HepG2 (cell line): ENCODE results near the gene ATP11A. TPM values are rescaled to one million over a fixed set of nuclear protein-coding genes. Genes with fewer than 3 reads are reported as not detected.
A peak's percentile ranks its signal among the peaks of the same experiment; 100 is the strongest.

Experiments used
- ATAC-seq: fragments of 200-7000 bp; cut with Tn5 transposase; 3 replicates; pipeline ENCODE4 v1.9.1; 2020; ENCODE audit warnings: mild to moderate bottlenecking, moderate library complexity
- BruUV-seq: library from RNA; stranded (reverse); fragments of 400-500 nt; replicated peaks from 2 replicates; lab custom pipeline; 2021; lab: Mats Ljungman, UMichigan
- CTCF ChIA-PET: fragments of 300-600 bp; formaldehyde crosslinking; extraction: SDS; loops from one replicate; lab custom pipeline; 2021; ENCODE audit warnings: low total read pairs, inconsistent platforms, low intra/inter-chr PET ratio; lab: Yijun Ruan, JAX
- POLR2A ChIA-PET: fragments of 350-600 bp; sonication (Branson Sonifier 250); formaldehyde crosslinking; loops from one replicate; lab custom pipeline; 2020; ENCODE audit warnings: antibody characterized with exemption, inconsistent platforms; lab: Yijun Ruan, JAX
- DNase-seq: peaks from one replicate; pipeline ENCODE4 v3.0.0-alpha.2; 2015; ENCODE audit warnings: low spot score
- FAIRE-seq: peaks from 3 replicates; lab custom pipeline; 2011; peaks lifted over from hg19 to GRCh38; lab: Jason Lieb, UNC
- H2AFZ ChIP-seq: one replicate; pipeline ENCODE4 v1.6.1; 2011; ENCODE audit warnings: low read length, inconsistent platforms
- H3K27ac ChIP-seq: fragments of 300-600 bp; 3 replicates; pipeline ENCODE4 v1.8.0; 2011; ENCODE audit warnings: mixed run types, mild to moderate bottlenecking, mixed read lengths, low read length, inconsistent platforms; ENCODE audit not compliant: insufficient read depth; ENCODE audit errors: extremely low read length
- H3K27me3 ChIP-seq, 2 experiments: fragments of 200-600 bp in 1 of 2; 2 replicates in 1 of 2; 3 replicates in 1 of 2; pipeline versions ENCODE4 v1.6.0 to v1.8.0; 2011; ENCODE audit warnings: low read length in 2 of 2, mild to moderate bottlenecking in 2 of 2, moderate library complexity in 2 of 2, inconsistent platforms in 1 of 2; ENCODE audit not compliant: insufficient read depth in 2 of 2, control insufficient read depth in 1 of 2
- H3K36me3 ChIP-seq, 2 experiments: fragments of 200-600 bp in 1 of 2; replicated peaks in 1 of 2; 2 replicates in 1 of 2; 3 replicates in 1 of 2; pipeline versions ENCODE4 v1.5.1 to v1.8.0; 2011; ENCODE audit warnings: low read length in 2 of 2, inconsistent platforms in 1 of 2; ENCODE audit not compliant: insufficient read depth in 2 of 2, control insufficient read depth in 1 of 2
- H3K4me1 ChIP-seq: 2 replicates; pipeline ENCODE4 v1.5.1; 2012; ENCODE audit warnings: low read length, inconsistent platforms; ENCODE audit not compliant: insufficient read depth
- H3K4me2 ChIP-seq: 2 replicates; pipeline ENCODE4 v1.6.0; 2011; ENCODE audit warnings: low read depth, low read length, inconsistent platforms
- H3K4me3 ChIP-seq, 3 experiments: fragments of 200-600 bp in 1 of 3; sonication (generic), shearing (Covaris generic) in 1 of 3; replicated peaks in 1 of 3; 2 replicates each; pipeline ENCODE4 v1.5.1; 2011 to 2016; ENCODE audit warnings: low read length in 3 of 3, inconsistent platforms in 2 of 3, low read depth in 2 of 3, mild to moderate bottlenecking in 2 of 3, control low read depth in 1 of 3, mixed read lengths in 1 of 3; ENCODE audit not compliant: insufficient read depth in 1 of 3
- H3K79me2 ChIP-seq: one replicate; pipeline ENCODE4 v1.6.1; 2011; ENCODE audit warnings: low read length, inconsistent platforms; ENCODE audit not compliant: insufficient read depth
- H3K9ac ChIP-seq: 2 replicates; pipeline ENCODE4 v1.6.0; 2011; ENCODE audit warnings: mild to moderate bottlenecking, low read depth, low read length, inconsistent platforms; ENCODE audit not compliant: insufficient read depth
- H3K9me3 ChIP-seq: 2 replicates; pipeline ENCODE4 v1.5.1; 2012; ENCODE audit warnings: mild to moderate bottlenecking, low read length
- H4K20me1 ChIP-seq: 2 replicates; pipeline ENCODE4 v1.6.0; 2011; ENCODE audit warnings: inconsistent platforms, mild to moderate bottlenecking, low read length, moderate library complexity; ENCODE audit not compliant: insufficient read depth
- ELF4 ChIP-seq: sonication (generic); formaldehyde crosslinking; IDR thresholded peaks from 2 replicates; pipeline ENCODE4 v1.5.0; 2020; ENCODE audit warnings: missing genetic modification reagents, mild to moderate bottlenecking, moderate library complexity, borderline replicate concordance
- HNRNPL ChIP-seq: fragments of 200-400 bp; formaldehyde crosslinking; IDR thresholded peaks from 2 replicates; pipeline ENCODE4 v1.6.1; 2017; ENCODE audit warnings: mild to moderate bottlenecking, low read depth, low read length
- ISL2 ChIP-seq: sonication (generic); formaldehyde crosslinking; IDR thresholded peaks from 2 replicates; pipeline ENCODE4 v1.5.0; 2020; ENCODE audit warnings: missing genetic modification reagents
- POLR2AphosphoS2 ChIP-seq: IDR thresholded peaks from 2 replicates; pipeline ENCODE4 v1.6.1; 2011; ENCODE audit warnings: low read depth, low read length, improper control_type of control experiment
- RBM22 ChIP-seq: fragments of 200-400 bp; formaldehyde crosslinking; optimal IDR thresholded peaks from 2 replicates; pipeline ENCODE3; 2017; ENCODE audit warnings: mild to moderate bottlenecking, low read length, moderate library complexity
- ZNF672 ChIP-seq: sonication (generic); formaldehyde crosslinking; IDR thresholded peaks from 2 replicates; pipeline ENCODE4 v1.8.1; 2022; ENCODE audit warnings: missing genetic modification reagents
- ZNF839 ChIP-seq: sonication (generic); formaldehyde crosslinking; IDR thresholded peaks from 2 replicates; pipeline ENCODE4 v1.4.0; 2020; ENCODE audit warnings: missing genetic modification reagents, mild to moderate bottlenecking, borderline replicate concordance
- WGBS: methylation state at CpG from one replicate; pipeline ENCODE4 v1.1.6; 2017; ENCODE audit warnings: low lambda C conversion rate; 5-methylcytosine and 5-hydroxymethylcytosine counted together
- in situ Hi-C: cut with HindIII; loops from 2 replicates; pipeline ENCODE4 v1.10.0; 2017; ENCODE audit warnings: low pct_unique_long_range_greater_than_20kb; ENCODE audit not compliant: extremely low pct_ligation_motif_present
- intact Hi-C: fragments of 100-400 bp; cut with micrococcal nuclease; formaldehyde crosslinking; loops from one replicate; pipeline ENCODE4 v1.10.0; 2022; ENCODE audit not compliant: unreplicated experiment
- polyA plus RNA-seq, 8 experiments: library from polyadenylated mRNA; depleted of rRNA in 3 of 8; stranded (reverse) in 7 of 8; unstranded in 1 of 8; fragments of >200 nt; fragmentation: Illumina TruSeq in 4 of 8; extraction: Trizol in 4 of 8; gene quantifications; 2 replicates each; pipeline versions ENCODE4 v1.2.1 to v1.2.3, GENCODE V29; 2011 to 2016; ENCODE audit warnings: low read depth in 4 of 8, missing spikeins in 1 of 8, mixed read lengths in 1 of 8; ENCODE audit not compliant: insufficient read depth in 1 of 8
- total RNA-seq, 5 experiments: library from RNA; depleted of rRNA; stranded (reverse); fragments of >200 nt; fragmentation: Illumina TruSeq; extraction: Trizol; gene quantifications; 2 replicates each; pipeline ENCODE4 v1.2.3, GENCODE V29; 2016; ENCODE audit warnings: low read depth in 1 of 5

The ATP11A gene
- total and polyA plus RNA-seq, 2 of the 13 experiments (the other 11 are each of a cell fraction or from before 2014, with no cell fraction given) = 18.4 to 20.1 TPM

GRCh38 chr13:112764028-112764427, 74.2 kb downstream of the ATP11A start:
- no peak overlapping the region for H3K4me3 ChIP-seq
- intact Hi-C loops (no loop called here), in situ Hi-C loops (no loop called here)
- no peak overlapping the region for H3K27ac ChIP-seq
- DNase-seq = no peak
- TF ChIP-seq ZNF672 (no peak), ZNF839 (no peak), HNRNPL (no peak), ELF4 (CRISPR knock-in tag) (no peak), ISL2 (CRISPR knock-in tag) (no peak)
- peaks cover 14 to 30% of the 10 kb centered on the region in 2 experiments; a peak in 4 of 5 replicates for H3K36me3 ChIP-seq
- no peak overlapping the region for H3K4me2 ChIP-seq
- H4K20me1 ChIP-seq = peaks cover 47% of the 10 kb centered on the region
- no peak overlapping the region for H3K9ac ChIP-seq
- BruUV-seq = no TSS peak
- H3K79me2 ChIP-seq = peaks cover 76% of the 10 kb centered on the region
- ATAC-seq = no peak
- 92% methylated on average over 9 of the region's 11 CpGs for WGBS
- ChIA-PET CTCF (no interaction called here), POLR2A (no interaction called here)
- no peaks in the 10 kb centered on the region for H3K9me3 ChIP-seq
- H3K4me1 ChIP-seq = peaks cover 25% of the 10 kb centered on the region
- H3K27me3 ChIP-seq = no peaks in the 10 kb centered on the region; a peak in 1 of 5 replicates
- no peak overlapping the region for H2AFZ ChIP-seq
- FAIRE-seq = no peak

GRCh38 chr13:112764864-112765561, 75.2 kb downstream of the ATP11A start:
- in situ Hi-C loops = no loop called here
- POLR2A ChIA-PET = no interaction called here
- no peak for FAIRE-seq

More at GRCh38 chr13:112764864-112765561, 75.2 kb downstream of the ATP11A start:
- H3K79me2 ChIP-seq = peaks cover 75% of the 10 kb centered on the region
- BruUV-seq = no TSS peak
- H3K4me1 ChIP-seq = peaks cover 17% of the 10 kb centered on the region
- no peak for TF ChIP-seq POLR2AphosphoS2
- TF ChIP-seq RBM22 = peak; percentile 17
- H3K4me3 ChIP-seq = no peak overlapping the region
- H2AFZ ChIP-seq = no peak overlapping the region
- H3K27ac ChIP-seq = no peak overlapping the region
- H3K27me3 ChIP-seq = no peaks in the 10 kb centered on the region; a peak in 1 of 5 replicates
- CTCF ChIA-PET = no interaction called here
- H3K9ac ChIP-seq = no peak overlapping the region
- ATAC-seq (no peak), DNase-seq (no peak)
- H4K20me1 ChIP-seq = peaks cover 54% of the 10 kb centered on the region
- H3K9me3 ChIP-seq = no peaks in the 10 kb centered on the region
- 94% methylated on average over 18 of the region's 23 CpGs for WGBS
- peaks cover 18 to 34% of the 10 kb centered on the region in 2 experiments; a peak in 4 of 5 replicates for H3K36me3 ChIP-seq
- intact Hi-C loops = no loop called here
- H3K4me2 ChIP-seq = no peak overlapping the region
